GM19455 (cell line): ENCODE results near the gene TRIM23.

ENCODE experiments used
- ATAC-seq: cut with Tn5 transposase; IDR thresholded peaks from one replicate; pipeline ENCODE4 v1.9.1; 2021; ENCODE audit not compliant: unreplicated experiment

Gene TRIM23

DNA sequence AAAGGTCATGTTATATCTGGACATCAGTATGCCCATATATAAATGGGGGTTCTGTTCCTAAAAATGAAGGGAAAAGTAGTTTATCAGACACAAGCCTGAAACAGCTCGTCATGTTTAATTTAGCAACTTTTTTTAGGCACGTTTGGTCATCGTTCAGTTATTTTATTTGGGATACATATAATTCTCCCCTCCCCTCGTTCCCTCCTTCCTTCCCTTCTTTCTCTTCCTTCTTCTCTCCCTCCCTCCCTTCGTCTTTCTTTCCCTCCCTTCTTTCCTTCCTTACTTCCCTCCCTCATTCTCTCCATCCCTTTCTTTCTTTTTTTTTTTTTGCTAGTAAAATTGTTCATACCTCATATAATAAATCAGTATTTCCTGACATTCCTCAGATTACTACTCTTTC lies 57.6 kb downstream of the TRIM23 start:
- ATAC-seq: no peak

DNA sequence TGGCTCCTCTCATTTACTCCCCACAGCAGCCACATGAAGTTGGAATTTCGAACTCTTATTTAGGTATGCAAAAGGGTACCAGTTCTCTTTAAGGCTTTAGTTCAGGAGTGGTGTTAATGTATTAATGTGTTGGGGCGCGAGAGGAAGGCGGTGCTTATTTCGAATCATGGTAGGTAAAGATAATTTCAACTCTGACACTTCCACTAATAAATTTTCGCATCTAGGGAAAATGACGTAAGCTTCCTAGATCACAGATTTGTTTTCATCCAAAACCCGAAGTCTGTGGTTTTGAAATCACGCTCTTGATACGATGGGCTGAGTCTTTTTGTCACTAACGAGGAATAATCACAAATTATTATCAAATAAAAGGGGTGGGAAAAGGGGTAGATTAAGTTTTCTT lies 60.4 kb downstream of the TRIM23 start:
- ATAC-seq: no peak

DNA sequence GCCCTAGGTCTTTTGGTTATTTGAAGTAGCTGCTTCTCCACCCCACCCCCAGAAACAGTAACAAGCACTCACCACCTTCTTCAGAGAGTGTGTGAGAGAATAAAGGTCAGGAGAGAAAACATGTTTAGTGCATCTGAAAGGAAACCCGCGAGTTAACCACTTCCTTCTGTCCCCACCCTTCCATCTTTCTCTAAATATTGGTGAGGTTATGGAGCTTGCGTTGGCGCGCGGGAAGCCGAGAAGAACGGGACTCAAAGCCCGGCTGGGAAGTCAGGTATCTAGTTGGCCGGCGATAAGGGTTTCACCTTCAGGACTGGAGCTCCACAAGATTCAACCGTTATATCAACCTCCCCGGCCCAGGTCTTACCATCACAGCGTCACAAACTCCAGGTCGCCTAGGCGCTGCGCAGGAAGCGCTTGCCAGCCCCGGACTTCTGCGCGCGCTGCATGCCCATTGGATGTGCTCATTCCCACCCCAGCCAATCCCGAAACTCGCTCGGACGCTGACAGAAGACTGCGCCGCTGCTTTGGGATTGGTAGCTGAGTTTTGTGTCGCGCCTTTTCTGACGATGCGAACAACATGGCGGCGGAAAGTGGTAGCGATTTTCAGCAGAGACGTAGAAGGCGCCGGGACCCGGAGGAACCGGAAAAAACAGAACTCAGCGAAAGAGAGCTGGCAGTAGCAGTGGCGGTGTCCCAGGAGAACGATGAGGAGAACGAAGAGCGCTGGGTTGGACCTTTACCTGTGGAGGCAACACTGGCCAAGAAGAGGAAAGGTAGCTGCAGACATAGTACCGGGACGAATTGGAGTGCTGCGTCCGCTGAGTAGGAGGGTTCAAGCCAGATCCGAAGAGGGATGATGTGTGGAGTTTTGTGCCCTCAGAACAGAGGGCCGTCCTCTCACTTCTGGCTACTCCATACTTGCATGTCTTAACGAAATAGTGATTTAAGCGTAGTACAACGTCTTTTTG lies 61.1 kb downstream of the TRIM23 start, which contains the start of the genes CENPK and PPWD1:
TSS of gene CENPK (minus strand) at position 438 of the 971 bp plus-strand sequence. CDS start 8,261 bp downstream, outside the sequence.
TSS of gene PPWD1 (plus strand) at position 566 of the 971 bp plus-strand sequence. CDS start at position 581, 15 bp downstream.
- peak; percentile 99 for ATAC-seq

DNA sequence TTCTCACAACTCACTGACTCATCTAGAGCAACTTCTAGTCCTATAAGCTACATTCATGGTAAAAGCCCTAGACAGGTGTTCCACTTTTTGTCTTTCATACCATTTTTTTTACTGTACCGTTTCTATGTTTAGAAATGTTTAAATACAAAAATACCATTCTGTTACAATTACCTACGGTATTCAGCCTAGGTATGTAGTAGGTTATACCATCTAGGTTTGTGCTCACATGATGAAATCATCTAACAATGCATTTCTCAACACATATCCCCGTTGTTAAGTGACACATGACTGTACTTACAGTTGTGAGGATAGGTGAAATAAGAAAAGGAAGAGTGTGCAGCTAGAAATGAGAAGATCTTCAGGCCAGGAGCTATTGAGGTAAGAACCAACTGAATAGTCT lies 67.4 kb downstream of the TRIM23 start:
- ATAC-seq: no peak

DNA sequence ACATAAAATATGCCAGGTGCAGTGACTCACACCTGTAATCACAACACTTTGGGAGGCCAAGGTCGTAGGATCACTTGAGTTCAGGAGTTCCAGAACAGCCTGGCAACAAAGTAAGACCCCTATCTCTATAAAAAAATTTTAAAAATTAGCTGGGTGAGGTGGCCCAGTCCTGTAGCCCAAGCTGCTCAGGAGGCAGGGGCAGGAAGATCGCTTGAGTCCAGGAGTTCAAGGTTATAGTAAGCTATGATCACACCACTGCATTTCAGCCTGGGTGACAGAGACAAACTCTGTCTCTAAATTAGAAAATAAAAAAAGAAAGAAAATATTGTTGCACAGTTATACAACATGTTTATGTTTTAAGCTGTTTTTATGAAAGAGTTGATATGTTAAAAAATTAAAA lies 68.0 kb downstream of the TRIM23 start:
- ATAC-seq: no peak

DNA sequence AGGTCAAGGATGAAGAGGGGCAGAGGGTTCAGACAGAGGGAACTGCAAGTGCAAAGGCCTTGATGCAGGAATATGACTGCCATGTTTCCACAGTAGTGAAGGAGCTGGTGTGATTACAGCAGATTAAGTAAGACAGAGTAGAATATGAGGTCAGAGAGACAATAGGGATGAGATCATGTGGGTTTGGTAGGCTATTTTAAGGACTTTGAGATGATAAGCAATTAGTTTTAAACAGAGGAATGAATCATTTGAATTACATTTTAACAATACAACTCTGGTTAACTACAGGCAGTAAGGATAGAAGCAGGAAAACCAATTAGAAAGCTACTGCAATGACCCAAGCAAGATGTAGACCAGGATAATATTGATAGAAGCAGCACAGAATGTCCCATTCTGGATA lies 68.8 kb downstream of the TRIM23 start:
- no peak for ATAC-seq

DNA sequence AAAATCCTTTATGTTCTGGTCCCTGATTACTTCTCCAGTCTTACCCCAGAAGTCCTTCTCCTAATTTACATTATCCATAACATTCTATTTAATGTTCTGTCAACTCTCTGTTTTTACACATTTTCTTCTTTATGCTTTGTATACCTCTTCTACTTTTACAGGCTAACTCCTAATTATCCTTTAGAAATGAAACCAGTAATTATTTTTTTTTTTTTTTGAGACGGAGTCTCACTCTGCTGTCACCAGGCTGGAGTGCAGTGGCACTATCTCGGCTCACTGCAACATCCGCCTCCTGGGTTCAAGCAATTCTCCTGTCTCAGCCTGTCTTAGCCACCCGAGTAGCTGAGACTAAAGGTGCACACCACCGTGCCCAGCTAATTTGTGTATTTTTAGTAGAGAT lies 70.2 kb downstream of the TRIM23 start:
- ATAC-seq: no peak

DNA sequence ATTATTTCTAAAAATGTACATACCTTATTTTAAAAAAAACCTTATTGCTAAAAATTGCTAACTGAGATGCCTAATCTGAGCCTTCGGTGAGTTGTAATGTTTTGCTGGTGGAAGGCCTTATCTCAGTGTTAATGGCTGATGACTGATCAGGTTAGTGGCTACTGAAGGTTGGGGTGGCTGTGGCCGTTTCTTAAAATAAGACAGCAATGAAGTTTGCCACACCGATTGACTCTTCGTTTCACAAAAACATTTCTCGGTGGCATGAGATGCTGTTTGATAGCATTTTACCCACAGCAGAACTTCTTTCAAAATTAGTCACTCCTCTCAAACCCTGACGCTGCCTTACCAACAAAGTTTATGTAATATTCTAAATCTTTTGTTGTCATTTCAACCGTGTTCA lies 75.9 kb downstream of the TRIM23 start:
- ATAC-seq: no peak

DNA sequence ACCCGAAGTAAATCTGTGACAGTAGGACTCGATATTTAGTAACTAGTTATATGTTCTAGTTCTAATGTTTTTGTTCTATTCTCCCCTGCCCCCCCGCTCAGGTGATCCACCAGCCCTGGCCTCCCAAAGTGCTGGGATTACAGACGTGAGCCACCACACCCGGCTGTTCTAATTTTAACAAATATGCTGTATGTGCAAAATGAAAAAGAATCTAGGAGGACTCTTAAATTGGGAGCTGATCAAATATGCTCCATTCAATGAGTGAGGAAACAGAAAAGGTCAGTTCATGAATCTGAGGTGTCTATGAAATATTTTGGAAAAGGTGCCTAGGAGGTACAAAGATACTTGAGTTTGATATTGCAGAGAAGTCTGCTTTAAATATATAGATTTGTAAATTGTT lies 78.0 kb downstream of the TRIM23 start:
- ATAC-seq: no peak

DNA sequence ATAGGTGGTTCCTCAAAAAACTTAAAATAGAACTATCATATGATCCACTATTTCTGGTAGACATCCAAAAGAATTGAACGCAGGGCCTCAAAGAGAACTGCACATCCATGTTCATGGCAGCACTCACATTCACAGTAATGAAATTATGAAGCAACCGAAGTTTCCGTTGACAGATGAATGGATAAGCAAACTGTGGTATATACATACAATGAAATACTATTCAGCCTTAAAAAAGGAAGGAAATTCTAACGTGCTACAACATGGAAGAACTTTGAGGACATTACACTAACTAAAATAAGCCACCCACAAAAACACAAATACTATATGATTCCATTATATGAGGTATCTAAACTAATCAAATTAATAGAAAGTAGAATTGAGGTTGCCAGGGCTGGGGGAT lies 79.7 kb downstream of the TRIM23 start:
- no peak for ATAC-seq

DNA sequence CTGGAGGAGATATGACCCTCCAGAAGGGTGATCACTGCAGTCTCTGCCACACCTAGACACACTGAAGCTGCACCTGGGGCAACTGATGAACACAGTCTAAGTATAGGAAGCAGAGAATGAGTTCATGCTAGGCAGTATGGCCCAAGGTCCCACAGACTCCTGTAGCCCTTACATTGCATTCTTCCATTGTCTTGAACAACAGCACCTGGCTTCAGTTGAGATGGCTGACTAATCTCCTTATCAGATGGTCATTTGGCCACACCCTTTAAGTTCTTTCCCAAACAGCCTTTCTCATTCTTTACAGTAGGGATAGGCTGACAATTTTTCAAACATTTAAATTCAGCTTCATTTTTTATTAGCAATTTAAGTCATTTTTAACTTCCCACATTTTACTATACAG lies 84.3 kb downstream of the TRIM23 start:
- no peak for ATAC-seq
